Caco-2 (cell line): ENCODE results near the gene PACC1. TPM values are rescaled to one million over a fixed set of nuclear protein-coding genes. Genes with fewer than 3 reads are reported as not detected.

Experiments used
- BruUV-seq: library from RNA; stranded (reverse); fragments of 400-500 nt; replicated peaks from 2 replicates; lab custom pipeline; 2021; lab: Mats Ljungman, UMichigan
- CTCF ChIA-PET: fragments of 300-600 bp; sonication (Branson Sonifier 250); formaldehyde crosslinking; loops from one replicate; lab custom pipeline; 2022; ENCODE audit warnings: antibody characterized with exemption; lab: Charles Lee
- POLR2A ChIA-PET: fragments of 300-600 bp; sonication (Branson Sonifier 250); formaldehyde crosslinking; loops from one replicate; lab custom pipeline; 2022; ENCODE audit warnings: antibody characterized with exemption; lab: Charles Lee
- DNase-seq, 2 experiments: peaks; one replicate each; pipeline versions ENCODE4 v3.0.0 to v3.0.0-alpha.2; 2020 to 2022
- H3K27me3 ChIP-seq: replicated peaks from 2 replicates; pipeline ENCODE4 v1.6.0; 2011; ENCODE audit warnings: low read length; ENCODE audit not compliant: control insufficient read depth, insufficient read depth
- H3K36me3 ChIP-seq: 2 replicates; pipeline ENCODE4 v1.5.1; 2011; ENCODE audit warnings: low read length; ENCODE audit not compliant: control insufficient read depth, insufficient read depth
- H3K4me1 ChIP-seq: fragments of 250-450 bp; sonication (Bioruptor Pico); 2 replicates; pipeline ENCODE4 v1.5.1; 2020; ENCODE audit warnings: mild to moderate bottlenecking
- H3K4me3 ChIP-seq: 2 replicates; pipeline ENCODE4 v1.5.1; 2011; ENCODE audit warnings: low read depth, mild to moderate bottlenecking, control low read depth, low read length
- H3K9me3 ChIP-seq: fragments of 250-450 bp; sonication (Bioruptor Pico); 2 replicates; pipeline ENCODE4 v1.5.1; 2020; ENCODE audit warnings: mild to moderate bottlenecking, moderate library complexity
- H3K27ac Mint-ChIP-seq: one replicate; pipeline ENCODE4 v1.8.0; 2022; ENCODE audit warnings: mixed read lengths; ENCODE audit not compliant: unreplicated experiment
- H3K27me3 Mint-ChIP-seq: one replicate; pipeline ENCODE4 v1.8.0; 2022; ENCODE audit warnings: mixed read lengths; ENCODE audit not compliant: insufficient read depth, unreplicated experiment
- H3K36me3 Mint-ChIP-seq: one replicate; pipeline ENCODE4 v1.8.0; 2022; ENCODE audit warnings: mild to moderate bottlenecking, mixed read lengths; ENCODE audit not compliant: insufficient read depth, unreplicated experiment
- H3K4me1 Mint-ChIP-seq: one replicate; pipeline ENCODE4 v1.8.0; 2022; ENCODE audit warnings: low read depth, mixed read lengths; ENCODE audit not compliant: unreplicated experiment
- H3K4me3 Mint-ChIP-seq: one replicate; pipeline ENCODE4 v1.8.0; 2022; ENCODE audit warnings: mild to moderate bottlenecking, moderate library complexity, mixed read lengths; ENCODE audit not compliant: unreplicated experiment
- H3K9me3 Mint-ChIP-seq: one replicate; pipeline ENCODE4 v1.8.0; 2022; ENCODE audit warnings: mixed read lengths; ENCODE audit not compliant: unreplicated experiment
- intact Hi-C: fragments of 100-400 bp; cut with micrococcal nuclease; formaldehyde crosslinking; loops from one replicate; pipeline ENCODE4 v1.10.0; 2022; ENCODE audit not compliant: unreplicated experiment
- total RNA-seq: library from RNA; stranded (reverse); gene quantifications from 2 replicates; pipeline ENCODE4 v1.2.3, GENCODE V29; 2022
- TF ChIP-seq, protein P1 (sequence below), 2 experiments: fragments of 200-600 bp in 1 of 2; IDR thresholded peaks; 1 replicate in 1 of 2; 2 replicates in 1 of 2; pipeline versions ENCODE4 v1.5.1 to v1.8.0; 2011 to 2022; ENCODE audit warnings: antibody characterized with exemption in 1 of 2, control low read depth in 1 of 2, inconsistent platforms in 1 of 2, low read depth in 1 of 2, low read length in 1 of 2, mild to moderate bottlenecking in 1 of 2, moderate library complexity in 1 of 2; ENCODE audit not compliant: insufficient read depth in 1 of 2, severe bottlenecking in 1 of 2, unreplicated experiment in 1 of 2

The PACC1 gene
- total RNA-seq, 1 experiment from 2014 or later = 15.6 TPM

DNA sequence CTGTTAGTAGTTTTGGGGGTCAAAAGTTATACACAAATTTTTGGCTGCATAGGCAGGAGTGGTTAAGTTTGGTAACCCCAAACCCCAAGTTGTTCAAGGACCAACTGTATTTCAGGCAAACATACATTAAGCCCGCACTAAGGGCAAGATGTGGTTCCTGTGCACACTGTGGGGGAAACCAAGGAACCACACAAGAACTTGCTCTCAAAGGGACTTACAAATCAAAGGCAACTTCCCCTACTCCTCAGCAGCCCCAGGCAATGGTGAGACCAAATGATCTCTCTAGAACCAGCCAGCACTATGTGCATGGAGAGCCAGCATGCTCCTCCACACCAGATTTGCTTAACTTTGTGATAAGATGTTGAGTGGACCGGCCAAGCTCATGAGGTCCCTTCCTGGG is 35.3 kb downstream of the PACC1 start:
- no TSS peak for BruUV-seq
- Histone ChIP-seq H3K4me3 (no peak overlapping the region), H3K4me1 (no peaks in the 10 kb centered on the region), H3K27me3 (no peaks in the 10 kb centered on the region), H3K9me3 (no peaks in the 10 kb centered on the region), H3K36me3 (peaks cover 1% of the 10 kb centered on the region; the same call in 1 of the 2 replicates)
- intact Hi-C loops = no loop called here
- TF ChIP-seq, protein P1, sequence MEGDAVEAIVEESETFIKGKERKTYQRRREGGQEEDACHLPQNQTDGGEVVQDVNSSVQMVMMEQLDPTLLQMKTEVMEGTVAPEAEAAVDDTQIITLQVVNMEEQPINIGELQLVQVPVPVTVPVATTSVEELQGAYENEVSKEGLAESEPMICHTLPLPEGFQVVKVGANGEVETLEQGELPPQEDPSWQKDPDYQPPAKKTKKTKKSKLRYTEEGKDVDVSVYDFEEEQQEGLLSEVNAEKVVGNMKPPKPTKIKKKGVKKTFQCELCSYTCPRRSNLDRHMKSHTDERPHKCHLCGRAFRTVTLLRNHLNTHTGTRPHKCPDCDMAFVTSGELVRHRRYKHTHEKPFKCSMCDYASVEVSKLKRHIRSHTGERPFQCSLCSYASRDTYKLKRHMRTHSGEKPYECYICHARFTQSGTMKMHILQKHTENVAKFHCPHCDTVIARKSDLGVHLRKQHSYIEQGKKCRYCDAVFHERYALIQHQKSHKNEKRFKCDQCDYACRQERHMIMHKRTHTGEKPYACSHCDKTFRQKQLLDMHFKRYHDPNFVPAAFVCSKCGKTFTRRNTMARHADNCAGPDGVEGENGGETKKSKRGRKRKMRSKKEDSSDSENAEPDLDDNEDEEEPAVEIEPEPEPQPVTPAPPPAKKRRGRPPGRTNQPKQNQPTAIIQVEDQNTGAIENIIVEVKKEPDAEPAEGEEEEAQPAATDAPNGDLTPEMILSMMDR (IDR thresholded peaks at IDR 0.05; ENCODE audit: insufficient read depth in 1 of 2, low read depth in 1 of 2, low read length in 1 of 2, severe bottlenecking in 1 of 2, unreplicated experiment in 1 of 2) = no peak
- Mint-ChIP-seq H3K36me3 (peaks cover 31% of the 10 kb centered on the region), H3K27ac (no peak overlapping the region), H3K4me1 (no peaks in the 10 kb centered on the region), H3K9me3 (no peaks in the 10 kb centered on the region), H3K27me3 (no peaks in the 10 kb centered on the region), H3K4me3 (no peak overlapping the region)
- CTCF ChIA-PET = no interaction called here
- no peak for DNase-seq
- POLR2A ChIA-PET = no interaction called here

DNA sequence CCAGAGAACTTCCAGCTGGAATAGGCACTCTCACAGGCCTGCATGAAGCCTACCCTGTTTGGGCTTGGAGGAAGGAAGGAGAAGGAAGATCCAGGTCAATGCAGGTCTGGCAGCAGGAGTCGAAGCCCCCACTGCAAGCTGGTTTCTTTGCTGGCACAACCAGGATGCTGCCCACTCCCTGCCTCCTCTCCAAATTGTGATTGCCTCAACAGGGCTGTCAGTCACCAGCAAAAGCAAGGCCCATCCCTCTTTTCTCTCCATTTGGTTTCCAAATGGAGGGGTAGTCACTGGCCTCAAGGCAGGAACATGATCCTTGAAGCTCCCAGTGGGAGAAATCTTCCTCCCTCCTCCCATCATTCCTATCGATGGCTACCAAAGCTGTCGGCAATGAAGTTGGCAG is 37.0 kb downstream of the PACC1 start:
- no peak for DNase-seq
- H3K9me3 Mint-ChIP-seq = no peaks in the 10 kb centered on the region
- no peak overlapping the region for H3K4me3 ChIP-seq
- BruUV-seq = no TSS peak
- peaks cover 1% of the 10 kb centered on the region for H3K36me3 ChIP-seq
- H3K27ac Mint-ChIP-seq = no peak overlapping the region
- POLR2A ChIA-PET = no interaction called here
- no peaks in the 10 kb centered on the region for H3K9me3 ChIP-seq
- TF ChIP-seq, protein P1 (IDR thresholded peaks at IDR 0.05; ENCODE audit: insufficient read depth in 1 of 2, low read depth in 1 of 2, low read length in 1 of 2, severe bottlenecking in 1 of 2, unreplicated experiment in 1 of 2) = no peak
- no peaks in the 10 kb centered on the region for H3K4me1 ChIP-seq
- H3K4me3 Mint-ChIP-seq = no peak overlapping the region
- H3K4me1 Mint-ChIP-seq = no peaks in the 10 kb centered on the region
- H3K36me3 Mint-ChIP-seq = peaks cover 41% of the 10 kb centered on the region
- intact Hi-C loops = no loop called here
- no peaks in the 10 kb centered on the region for H3K27me3 Mint-ChIP-seq
- CTCF ChIA-PET = interaction anchor here (1.2 kb wide), 1 partner anchor 78 kb away, joined by 5 read pairs; no protein-coding TSS in a partner anchor
- no peaks in the 10 kb centered on the region for H3K27me3 ChIP-seq

DNA sequence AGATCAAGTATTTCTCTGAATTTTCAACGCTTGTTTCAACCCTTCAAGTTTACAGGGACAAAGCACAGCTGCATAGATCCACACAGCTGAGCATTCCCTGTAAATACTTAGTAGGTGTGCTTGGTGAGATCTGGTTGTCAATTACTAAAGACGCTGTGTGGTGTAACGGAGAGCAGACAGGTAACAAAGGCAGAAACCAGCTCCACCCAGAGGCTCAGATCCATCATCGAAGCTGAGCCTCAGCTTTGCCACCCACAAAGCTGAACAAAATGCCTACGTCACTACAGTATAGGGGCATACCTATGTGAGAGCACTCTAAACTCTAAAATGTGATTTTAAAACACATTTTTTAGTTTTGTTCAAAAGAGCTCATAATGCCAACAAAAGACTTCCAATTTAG is 38.7 kb downstream of the PACC1 start:
- Mint-ChIP-seq H3K27ac (no peak overlapping the region), H3K27me3 (no peaks in the 10 kb centered on the region), H3K36me3 (peaks cover 42% of the 10 kb centered on the region), H3K9me3 (no peaks in the 10 kb centered on the region), H3K4me1 (no peaks in the 10 kb centered on the region), H3K4me3 (no peak overlapping the region)
- no peaks in the 10 kb centered on the region for H3K27me3 ChIP-seq
- ChIA-PET POLR2A (no interaction called here), CTCF (interaction anchor here (0.6 to 1.8 kb wide), 2 partner anchors 80 to 89 kb away, joined by 3 to 7 read pairs; no protein-coding TSS in a partner anchor)
- H3K4me1 ChIP-seq = no peaks in the 10 kb centered on the region
- intact Hi-C loops = no loop called here
- no peak for DNase-seq
- BruUV-seq = no TSS peak
- no peaks in the 10 kb centered on the region for H3K9me3 ChIP-seq
- H3K4me3 ChIP-seq = no peak overlapping the region
- no peaks in the 10 kb centered on the region; the same call in none of the 2 replicates for H3K36me3 ChIP-seq
- TF ChIP-seq, protein P1 (IDR thresholded peaks at IDR 0.05; ENCODE audit: insufficient read depth in 1 of 2, low read depth in 1 of 2, low read length in 1 of 2, severe bottlenecking in 1 of 2, unreplicated experiment in 1 of 2) = no peak
